Osteoblast (primary cell): ENCODE results near the gene KDELR1. TPM values are rescaled to one million over a fixed set of nuclear protein-coding genes. Genes with fewer than 3 reads are reported as not detected.

Experiments
- DNase-seq: peaks from one replicate; pipeline ENCODE4 v3.0.0; 2011; ENCODE audit warnings: low spot score, mixed read lengths; ENCODE audit not compliant: insufficient read length; ENCODE audit errors: missing footprints
- H2AFZ ChIP-seq: 2 replicates; pipeline ENCODE4 v1.6.0; 2011; ENCODE audit warnings: mild to moderate bottlenecking, low read length
- H3K27ac ChIP-seq: 2 replicates; pipeline ENCODE4 v1.5.1; 2011; ENCODE audit warnings: mild to moderate bottlenecking, low read depth, low read length, moderate library complexity
- H3K27me3 ChIP-seq: 2 replicates; pipeline ENCODE4 v1.6.0; 2012; ENCODE audit warnings: mild to moderate bottlenecking, control low read depth, inconsistent platforms, low read length, moderate library complexity; ENCODE audit not compliant: insufficient read depth
- H3K36me3 ChIP-seq: 2 replicates; pipeline ENCODE4 v1.5.1; 2011; ENCODE audit warnings: mild to moderate bottlenecking, low read length, control low read depth, moderate library complexity; ENCODE audit not compliant: insufficient read depth
- H3K4me1 ChIP-seq: 2 replicates; pipeline ENCODE4 v1.5.1; 2011; ENCODE audit warnings: mild to moderate bottlenecking, low read length, control low read depth, moderate library complexity; ENCODE audit not compliant: insufficient read depth
- H3K4me2 ChIP-seq: 2 replicates; pipeline ENCODE4 v1.6.0; 2011; ENCODE audit warnings: mild to moderate bottlenecking, low read length; ENCODE audit not compliant: insufficient read depth
- H3K4me3 ChIP-seq: fragments of 200-600 bp; sonication (generic); 3 replicates; pipeline ENCODE4 v1.5.1; 2012; ENCODE audit warnings: mild to moderate bottlenecking, low read length, inconsistent platforms; ENCODE audit not compliant: insufficient read depth
- H3K79me2 ChIP-seq: 2 replicates; pipeline ENCODE4 v1.6.0; 2012; ENCODE audit warnings: mild to moderate bottlenecking, low read length, control low read depth, inconsistent platforms; ENCODE audit not compliant: insufficient read depth
- H3K9me3 ChIP-seq: 2 replicates; pipeline ENCODE4 v1.5.1; 2011; ENCODE audit warnings: low read depth, low read length, control low read depth
- H4K20me1 ChIP-seq: 2 replicates; pipeline ENCODE4 v1.6.0; 2012; ENCODE audit warnings: mild to moderate bottlenecking, low read length, control low read depth; ENCODE audit not compliant: insufficient read depth
- total RNA-seq: library from RNA; depleted of rRNA; stranded (reverse); fragments of >200 nt; gene quantifications from 2 replicates; pipeline ENCODE4 v1.2.3, GENCODE V29; 2012
- TF ChIP-seq, protein P1 (sequence below): IDR thresholded peaks from 2 replicates; pipeline ENCODE4 v1.5.1; 2011; ENCODE audit warnings: mild to moderate bottlenecking, low read depth, low read length, moderate library complexity; ENCODE audit errors: extremely low read depth

The KDELR1 gene
- total RNA-seq, 1 donor, result 95.2 TPM

DNA sequence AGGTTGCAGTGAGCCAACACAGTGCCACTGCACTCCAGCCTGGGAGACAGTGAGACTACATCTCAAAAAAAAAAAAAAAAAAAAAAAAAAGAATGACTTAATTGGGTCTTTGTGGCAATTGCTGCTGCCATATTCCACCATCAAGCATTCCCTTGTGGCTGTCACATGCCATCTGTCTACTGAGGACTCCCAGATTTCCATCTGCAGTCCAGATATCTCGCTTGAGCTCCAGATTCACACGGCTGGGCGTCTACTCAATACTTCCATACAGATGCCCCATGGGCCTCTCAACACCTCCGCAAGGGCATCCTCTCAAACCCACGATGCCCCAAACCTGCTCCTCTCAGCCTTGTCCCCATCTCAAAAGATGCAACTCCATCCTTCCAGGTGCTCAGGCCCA, 40.5 kb downstream of the KDELR1 start:
- no peak overlapping the region for H3K4me3 ChIP-seq
- H3K4me2 ChIP-seq, result no peak overlapping the region
- no peak overlapping the region for H2AFZ ChIP-seq
- H4K20me1 ChIP-seq, result peaks cover 2% of the 10 kb centered on the region
- no peaks in the 10 kb centered on the region for H3K9me3 ChIP-seq
- TF ChIP-seq, protein P1, sequence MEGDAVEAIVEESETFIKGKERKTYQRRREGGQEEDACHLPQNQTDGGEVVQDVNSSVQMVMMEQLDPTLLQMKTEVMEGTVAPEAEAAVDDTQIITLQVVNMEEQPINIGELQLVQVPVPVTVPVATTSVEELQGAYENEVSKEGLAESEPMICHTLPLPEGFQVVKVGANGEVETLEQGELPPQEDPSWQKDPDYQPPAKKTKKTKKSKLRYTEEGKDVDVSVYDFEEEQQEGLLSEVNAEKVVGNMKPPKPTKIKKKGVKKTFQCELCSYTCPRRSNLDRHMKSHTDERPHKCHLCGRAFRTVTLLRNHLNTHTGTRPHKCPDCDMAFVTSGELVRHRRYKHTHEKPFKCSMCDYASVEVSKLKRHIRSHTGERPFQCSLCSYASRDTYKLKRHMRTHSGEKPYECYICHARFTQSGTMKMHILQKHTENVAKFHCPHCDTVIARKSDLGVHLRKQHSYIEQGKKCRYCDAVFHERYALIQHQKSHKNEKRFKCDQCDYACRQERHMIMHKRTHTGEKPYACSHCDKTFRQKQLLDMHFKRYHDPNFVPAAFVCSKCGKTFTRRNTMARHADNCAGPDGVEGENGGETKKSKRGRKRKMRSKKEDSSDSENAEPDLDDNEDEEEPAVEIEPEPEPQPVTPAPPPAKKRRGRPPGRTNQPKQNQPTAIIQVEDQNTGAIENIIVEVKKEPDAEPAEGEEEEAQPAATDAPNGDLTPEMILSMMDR, result no peak
- H3K36me3 ChIP-seq, result no peaks in the 10 kb centered on the region
- no peaks in the 10 kb centered on the region for H3K4me1 ChIP-seq
- no peaks in the 10 kb centered on the region for H3K79me2 ChIP-seq
- H3K27me3 ChIP-seq, result no peaks in the 10 kb centered on the region
- no peak overlapping the region for H3K27ac ChIP-seq
- DNase-seq, result no peak

DNA sequence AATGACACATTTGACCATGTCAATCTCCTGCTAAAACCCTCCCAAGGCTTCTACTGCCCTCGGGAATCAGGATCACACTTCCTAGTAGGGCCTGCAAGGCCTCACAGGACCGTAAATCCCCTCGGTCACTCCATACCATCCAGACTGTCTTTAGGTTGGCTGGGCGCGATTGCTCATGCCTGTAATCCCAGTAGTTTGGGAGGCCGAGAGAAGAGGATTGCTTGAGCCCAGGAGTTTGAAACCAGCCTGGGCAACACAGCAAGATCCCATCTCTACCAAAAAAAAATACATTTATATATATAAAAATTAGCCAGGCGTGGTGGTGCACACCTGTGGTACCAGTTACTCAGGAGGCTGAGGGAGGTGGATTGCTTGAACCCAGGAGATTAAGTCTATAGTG, 42.6 kb downstream of the KDELR1 start:
- H3K4me1 ChIP-seq, result no peaks in the 10 kb centered on the region
- no peaks in the 10 kb centered on the region for H3K9me3 ChIP-seq
- no peaks in the 10 kb centered on the region for H3K79me2 ChIP-seq
- no peak for DNase-seq
- no peaks in the 10 kb centered on the region for H3K27me3 ChIP-seq
- H4K20me1 ChIP-seq, result peaks cover 2% of the 10 kb centered on the region
- H3K27ac ChIP-seq, result no peak overlapping the region
- no peak overlapping the region for H3K4me3 ChIP-seq
- H3K36me3 ChIP-seq, result no peaks in the 10 kb centered on the region
- H3K4me2 ChIP-seq, result no peak overlapping the region
- H2AFZ ChIP-seq, result no peak overlapping the region
- TF ChIP-seq, protein P1, result no peak

DNA sequence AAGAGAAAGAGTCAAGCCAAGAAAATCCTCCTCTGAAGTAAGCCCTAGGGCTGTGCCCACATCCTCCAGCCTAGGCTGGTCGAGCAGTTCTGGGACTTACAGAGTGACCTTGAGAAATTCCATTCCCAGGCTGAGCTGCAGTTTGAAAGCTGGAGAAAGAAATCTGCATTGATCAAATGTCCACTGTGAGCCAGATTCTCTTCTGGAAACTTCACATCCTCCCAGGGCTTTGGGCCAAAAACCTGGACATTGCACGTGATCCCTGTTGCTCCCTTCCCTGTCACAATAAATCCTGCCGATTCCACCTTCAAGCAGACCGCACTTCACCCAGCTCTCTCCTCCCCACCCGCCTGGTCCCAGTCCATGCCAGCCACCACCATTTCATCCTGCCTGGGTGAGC, 43.3 kb downstream of the KDELR1 start:
- Histone ChIP-seq H3K79me2 (no peaks in the 10 kb centered on the region), H4K20me1 (peaks cover 2% of the 10 kb centered on the region), H3K4me2 (no peak overlapping the region), H3K9me3 (no peaks in the 10 kb centered on the region), H3K4me3 (no peak overlapping the region), H3K4me1 (no peaks in the 10 kb centered on the region), H2AFZ (no peak overlapping the region), H3K36me3 (no peaks in the 10 kb centered on the region), H3K27ac (no peak overlapping the region), H3K27me3 (no peaks in the 10 kb centered on the region)
- TF ChIP-seq, protein P1, result no peak
- no peak for DNase-seq

DNA sequence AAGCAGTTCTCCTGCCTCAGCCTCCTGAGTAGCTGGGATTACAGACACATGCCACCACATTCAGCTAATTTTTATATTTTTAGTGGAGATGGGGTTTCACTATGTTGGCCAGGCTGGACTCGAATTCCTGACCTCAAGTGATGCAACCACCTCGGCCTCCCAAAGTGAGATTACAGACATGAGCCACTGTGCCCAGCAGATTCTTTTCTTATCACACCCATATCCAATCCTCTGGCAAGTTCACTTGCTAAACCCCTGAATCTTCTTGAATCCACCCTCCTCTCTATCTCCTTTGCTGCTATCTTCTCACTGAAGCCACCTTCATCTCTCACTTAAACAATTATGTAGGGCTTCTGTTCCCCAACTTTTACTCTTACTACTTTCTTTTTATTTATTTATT, 45.2 kb downstream of the KDELR1 start:
- H3K4me1 ChIP-seq, result no peaks in the 10 kb centered on the region

More for the DNA sequence above, 45.2 kb downstream of the KDELR1 start:
- H3K36me3 ChIP-seq, result no peaks in the 10 kb centered on the region
- H3K4me2 ChIP-seq, result no peak overlapping the region
- H2AFZ ChIP-seq, result no peak overlapping the region
- no peaks in the 10 kb centered on the region for H3K9me3 ChIP-seq
- peaks cover 2% of the 10 kb centered on the region for H4K20me1 ChIP-seq
- TF ChIP-seq, protein P1, result no peak
- H3K79me2 ChIP-seq, result no peaks in the 10 kb centered on the region
- H3K27me3 ChIP-seq, result no peaks in the 10 kb centered on the region
- no peak overlapping the region for H3K27ac ChIP-seq
- no peak overlapping the region for H3K4me3 ChIP-seq
- no peak for DNase-seq
